ENCODE measurements around the gene RRBP1.

RRBP1 gene

DNA sequence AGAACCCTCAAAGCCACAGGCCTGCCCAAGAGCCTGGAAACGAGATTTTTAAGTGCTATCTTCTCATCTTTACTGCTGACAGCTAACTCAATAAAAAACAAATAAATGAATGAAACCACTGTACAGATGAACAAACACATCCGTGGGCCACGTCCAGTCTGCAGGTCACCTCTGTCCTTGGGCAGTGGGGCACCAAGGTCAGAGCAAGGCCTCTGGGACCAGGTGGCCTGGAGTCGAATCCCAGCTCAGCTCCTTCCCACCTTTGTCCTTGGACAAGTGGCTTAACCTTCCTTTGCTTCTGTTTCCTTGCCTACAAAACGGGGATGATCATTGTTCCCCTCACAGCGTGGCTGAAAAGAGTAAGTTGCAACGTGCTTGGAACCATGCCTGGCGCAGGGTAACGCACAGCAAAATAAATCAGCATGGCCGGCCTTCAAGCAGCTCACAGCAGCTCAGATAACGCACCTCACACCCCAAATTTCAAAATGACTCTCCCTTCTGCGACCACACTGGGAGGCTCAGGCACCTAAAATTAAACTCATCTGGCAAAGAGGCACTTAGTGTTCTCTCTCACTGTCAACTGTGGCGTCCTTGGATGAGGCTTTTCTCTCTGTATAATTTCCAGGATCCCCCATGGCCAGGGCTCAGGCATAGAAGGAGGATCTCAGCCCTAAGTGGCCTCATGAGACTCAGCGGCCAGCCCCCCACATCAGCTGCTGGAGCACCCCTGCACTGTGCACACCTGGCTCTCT lies 35.7 kb downstream of the RRBP1 start:
- no peak for DNase-seq

DNA sequence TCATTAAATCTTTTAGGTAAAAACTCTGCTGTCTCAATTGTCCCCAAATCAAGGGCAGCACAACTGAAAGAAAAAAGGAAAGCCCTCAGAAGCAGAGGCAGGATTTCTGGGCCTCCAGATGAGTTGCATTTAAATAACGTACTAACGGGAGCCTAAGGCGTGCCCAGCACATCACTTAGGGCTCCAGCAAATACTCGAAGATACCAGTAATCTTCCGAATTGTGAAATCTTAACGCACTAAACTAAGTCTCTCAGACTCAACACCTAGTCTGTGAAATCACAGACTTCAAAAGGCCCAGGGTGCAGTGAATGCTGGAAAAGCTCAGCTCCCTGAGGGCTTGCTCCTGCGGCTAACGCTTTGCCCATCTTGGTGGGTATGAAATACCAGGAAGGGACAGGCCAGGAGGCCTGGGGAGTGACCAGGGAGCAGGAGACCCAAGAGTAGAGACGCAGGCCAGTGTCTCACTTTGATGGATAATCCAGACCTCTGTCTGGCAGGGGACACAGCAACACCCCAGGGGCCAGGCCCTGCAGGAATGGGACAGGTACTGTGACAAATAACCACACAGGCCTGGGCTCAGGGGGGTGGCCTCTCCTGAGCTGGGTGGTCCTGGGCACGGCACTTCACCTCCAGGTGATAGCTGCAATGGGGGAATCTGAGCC lies 36.4 kb downstream of the RRBP1 start:
- DNase-seq = no peak

DNA sequence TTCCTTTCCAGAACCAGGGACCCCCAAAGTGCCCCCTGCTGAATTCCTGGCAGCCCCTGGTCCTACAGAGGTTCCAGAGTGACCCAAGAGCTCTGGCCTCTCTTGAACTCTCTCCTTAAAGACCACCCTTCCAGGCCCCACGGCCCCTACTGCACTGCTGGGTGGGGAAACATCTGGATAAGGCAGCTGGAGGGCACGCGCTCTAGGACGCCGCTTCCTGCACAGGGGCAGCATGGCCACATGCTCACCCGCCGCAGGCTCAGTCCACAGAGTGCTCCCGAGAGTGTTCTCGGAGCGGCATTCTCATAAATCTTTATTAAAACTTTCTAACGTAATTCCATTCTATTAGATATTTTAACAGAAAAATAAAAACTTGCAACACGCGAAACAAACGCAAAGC lies 37.0 kb downstream of the RRBP1 start:
- no peak for DNase-seq

DNA sequence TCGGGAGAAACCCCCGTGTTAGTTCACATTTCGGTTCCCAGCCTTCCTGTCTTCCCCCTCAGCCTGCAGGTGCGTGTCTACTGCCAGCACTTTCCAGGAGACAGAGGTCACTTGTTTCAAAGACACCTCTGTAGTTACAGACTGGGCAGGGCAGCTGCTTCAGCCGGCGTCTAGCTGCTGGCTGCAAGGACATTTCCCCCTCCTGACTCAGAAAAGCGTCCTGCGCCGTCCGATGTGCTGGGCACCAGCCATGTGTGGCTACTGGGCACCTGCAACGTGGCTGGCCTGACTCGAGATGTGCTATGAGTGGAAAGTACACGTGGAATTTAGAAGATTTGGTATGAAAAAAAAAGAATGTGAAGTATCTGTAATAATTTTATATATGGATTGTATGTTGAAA lies 37.6 kb downstream of the RRBP1 start:
- DNase-seq = no peak

DNA sequence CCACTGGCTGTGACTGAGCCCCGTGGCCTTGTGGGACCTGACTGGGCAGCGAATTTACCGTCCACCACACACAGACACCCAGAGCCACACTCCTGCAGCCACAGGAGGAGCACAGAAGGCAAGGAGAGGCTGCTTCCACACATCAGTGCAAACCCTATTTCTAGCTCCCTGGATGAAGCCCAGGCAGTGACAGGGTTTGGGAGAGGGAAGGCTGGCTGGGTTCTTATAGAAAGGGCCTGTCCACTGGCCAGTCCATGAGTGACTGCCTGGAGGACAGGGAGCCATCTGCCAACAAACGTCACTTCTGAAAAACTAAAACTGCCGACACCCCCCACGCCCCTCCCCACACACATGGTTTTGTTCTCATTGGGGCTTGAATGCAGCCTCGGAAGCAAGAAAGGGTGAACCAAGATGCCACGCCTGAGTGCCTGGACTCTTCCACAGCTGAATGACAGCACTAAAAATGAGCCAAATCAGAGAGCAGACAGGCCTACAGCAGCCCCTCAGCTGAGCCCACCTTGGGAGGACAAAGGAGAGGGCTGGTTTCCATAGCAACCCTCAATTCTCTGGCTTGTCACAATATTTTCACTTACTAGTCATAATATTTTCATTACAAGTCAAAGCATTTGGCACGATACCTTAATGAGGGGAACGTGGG lies 38.4 kb downstream of the RRBP1 start:
- no peak for DNase-seq

DNA sequence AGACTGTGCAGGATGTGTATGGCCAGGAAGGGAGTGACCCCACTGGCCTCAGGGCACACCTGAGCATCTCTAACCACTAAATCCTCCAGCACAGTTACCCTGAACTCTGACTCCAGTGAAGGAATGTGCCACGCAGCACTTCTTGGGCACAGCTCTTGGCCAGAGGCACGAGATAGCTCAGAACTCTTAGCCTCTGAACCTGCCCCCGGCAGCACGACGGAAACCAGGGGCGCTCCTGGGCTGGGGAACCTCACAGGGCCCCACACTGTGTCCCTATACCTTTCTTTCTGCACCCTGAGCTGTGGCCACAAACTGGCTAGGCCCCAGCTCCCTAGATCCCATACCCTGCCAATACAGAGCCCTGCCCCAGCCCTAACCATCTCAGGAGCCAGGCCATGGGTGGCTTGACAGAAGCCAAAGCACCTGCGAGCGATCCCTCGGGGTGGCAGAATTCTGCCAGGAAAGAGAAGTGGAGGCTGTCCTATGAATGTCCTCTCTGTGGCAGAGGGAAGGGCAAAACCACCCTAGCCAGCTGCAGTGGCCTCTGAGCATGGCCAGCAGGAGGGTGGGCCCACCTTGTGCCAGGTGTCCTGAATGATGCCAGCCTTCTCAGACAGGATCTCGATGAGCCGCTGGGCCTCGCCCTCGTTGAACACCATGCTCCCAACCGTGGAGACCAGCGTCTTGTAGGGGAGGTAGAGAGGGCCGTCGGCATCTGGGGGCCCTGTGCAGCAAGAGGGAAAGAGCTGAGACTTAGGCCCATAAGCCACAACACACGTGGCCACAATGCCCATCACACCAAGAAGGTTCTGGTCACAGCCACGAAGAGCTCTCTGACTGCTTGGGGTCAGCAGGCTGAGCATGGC lies 39.4 kb downstream of the RRBP1 start:
- no peak for DNase-seq

DNA sequence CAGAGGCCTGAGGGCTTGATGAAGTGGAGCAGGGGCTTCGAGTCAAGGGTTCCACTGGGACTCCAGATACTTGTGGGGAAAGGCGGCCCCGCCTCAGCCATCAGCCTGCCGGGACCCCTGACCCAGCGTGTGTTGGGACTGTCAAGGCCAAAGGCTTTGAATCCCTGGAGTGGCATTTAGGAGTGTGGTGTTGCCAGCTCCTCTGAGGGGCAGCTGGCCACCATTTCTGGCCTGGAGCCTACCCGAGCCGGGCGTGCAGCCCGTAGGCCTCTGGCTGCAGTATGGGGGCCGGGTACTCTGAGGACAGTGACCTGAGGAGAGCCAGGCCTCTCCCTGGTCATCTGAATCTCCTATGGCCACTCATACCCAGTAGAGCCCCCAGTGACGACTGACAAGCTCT lies 40.0 kb downstream of the RRBP1 start:
- DNase-seq = no peak

DNA sequence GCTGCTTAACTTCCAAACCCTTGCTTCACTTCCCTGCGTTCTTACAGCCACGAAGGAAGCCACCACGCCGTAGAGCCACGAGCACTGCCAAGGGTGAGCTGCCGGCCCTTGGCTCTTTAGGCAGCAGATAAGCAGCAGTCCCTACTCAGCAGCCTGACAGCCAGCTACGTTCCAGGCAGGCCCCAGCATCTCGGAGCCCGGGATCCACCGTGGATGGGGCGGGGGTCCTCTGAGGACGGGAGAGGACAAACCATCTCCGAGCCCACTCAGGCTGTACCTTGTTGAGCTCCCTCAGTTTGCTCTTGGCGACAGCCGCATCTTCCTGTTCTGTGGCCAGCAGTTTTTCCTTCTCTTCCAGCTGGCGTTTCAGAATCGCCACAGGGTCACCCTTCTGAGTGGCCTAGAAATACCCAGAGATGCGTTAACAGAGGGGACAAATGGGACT lies 40.5 kb downstream of the RRBP1 start:
- DNase-seq = no peak

DNA sequence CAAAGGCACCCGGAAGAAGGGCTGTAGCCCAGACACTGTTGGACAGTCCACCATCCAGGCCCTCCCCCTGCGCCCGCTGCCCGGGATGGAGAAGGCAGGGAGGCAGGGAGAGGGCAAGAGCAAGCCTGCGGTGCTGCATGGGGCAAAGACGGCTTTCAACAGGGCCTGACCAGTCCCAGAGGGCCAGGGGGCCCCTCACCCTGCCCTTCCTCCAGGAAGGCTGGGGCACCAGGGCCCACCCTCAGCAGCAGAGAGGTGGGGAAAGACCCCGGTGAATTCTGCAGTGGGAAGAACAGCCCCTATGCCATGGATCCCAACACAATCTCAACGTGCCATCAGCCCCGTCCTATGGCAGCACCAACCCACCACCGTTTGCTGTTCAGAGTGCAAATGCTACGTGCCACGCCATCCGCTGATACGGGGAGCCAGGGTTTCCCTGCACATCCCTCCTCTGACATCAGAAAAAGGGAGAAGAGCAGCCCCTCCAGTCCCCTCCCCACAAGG lies 41.1 kb downstream of the RRBP1 start:
- DNase-seq = no peak

DNA sequence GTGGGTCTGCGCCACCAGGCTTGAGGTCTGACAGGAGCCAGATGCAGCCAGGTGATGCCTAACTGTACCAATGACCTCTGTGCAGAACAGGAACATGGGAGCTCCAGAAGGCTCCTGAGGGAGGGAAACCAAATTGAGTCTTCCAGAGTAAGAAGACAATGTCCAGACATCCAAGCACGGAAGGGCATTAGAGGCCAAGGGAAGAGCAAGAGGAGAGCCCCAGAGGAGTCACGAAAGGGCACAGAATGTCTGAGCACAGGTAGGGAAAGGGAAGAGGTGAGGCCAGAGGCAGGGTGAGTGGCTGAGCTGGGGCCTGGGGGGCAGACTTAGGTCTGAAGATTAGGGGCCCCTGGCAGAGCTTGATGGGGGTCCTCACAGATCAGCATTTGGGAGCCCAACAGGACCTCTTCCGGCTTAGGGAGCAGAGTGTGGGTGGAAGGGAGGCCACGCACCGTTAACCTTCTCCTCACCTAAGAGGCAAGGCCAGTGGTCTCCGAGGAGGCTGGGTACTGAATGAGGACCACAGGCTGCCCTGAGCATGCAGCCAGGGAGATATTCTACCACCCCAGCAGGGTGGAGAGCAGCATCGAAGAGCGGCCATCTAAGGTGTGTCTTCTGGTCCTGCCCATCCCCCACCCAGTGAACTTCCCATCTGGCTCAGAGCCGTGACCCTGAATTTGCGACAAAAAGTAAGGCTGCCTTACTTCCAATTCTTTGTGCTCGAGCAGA lies 41.7 kb downstream of the RRBP1 start:
- DNase-seq = no peak

DNA sequence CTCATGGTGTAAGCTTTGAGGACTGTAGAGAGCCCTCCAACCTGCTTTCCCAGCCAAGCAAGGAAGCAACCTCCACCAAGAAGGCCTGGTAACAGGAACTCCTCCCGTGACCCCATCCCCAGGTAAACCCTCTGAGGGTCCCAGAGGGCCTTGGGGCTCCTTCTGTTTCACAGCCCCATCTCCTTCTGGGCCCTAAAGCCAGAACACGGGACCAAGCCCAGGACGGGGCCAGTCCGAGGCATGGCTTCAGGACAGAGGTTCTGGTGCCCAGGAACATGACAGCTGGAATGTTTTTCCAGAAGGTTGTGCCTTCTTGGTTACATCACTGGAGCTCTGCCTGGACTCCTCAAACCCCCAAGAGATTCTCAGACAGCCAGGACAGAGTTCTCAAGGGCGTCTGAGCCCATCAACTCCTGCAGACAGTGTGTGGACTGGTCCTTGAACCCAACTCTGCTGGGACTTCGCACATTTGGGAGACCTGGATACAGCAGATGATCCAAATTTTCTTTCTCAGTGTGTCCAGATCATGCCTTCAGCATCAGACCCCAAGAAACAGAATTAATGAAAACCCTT lies 43.1 kb downstream of the RRBP1 start:
- DNase-seq = no peak

DNA sequence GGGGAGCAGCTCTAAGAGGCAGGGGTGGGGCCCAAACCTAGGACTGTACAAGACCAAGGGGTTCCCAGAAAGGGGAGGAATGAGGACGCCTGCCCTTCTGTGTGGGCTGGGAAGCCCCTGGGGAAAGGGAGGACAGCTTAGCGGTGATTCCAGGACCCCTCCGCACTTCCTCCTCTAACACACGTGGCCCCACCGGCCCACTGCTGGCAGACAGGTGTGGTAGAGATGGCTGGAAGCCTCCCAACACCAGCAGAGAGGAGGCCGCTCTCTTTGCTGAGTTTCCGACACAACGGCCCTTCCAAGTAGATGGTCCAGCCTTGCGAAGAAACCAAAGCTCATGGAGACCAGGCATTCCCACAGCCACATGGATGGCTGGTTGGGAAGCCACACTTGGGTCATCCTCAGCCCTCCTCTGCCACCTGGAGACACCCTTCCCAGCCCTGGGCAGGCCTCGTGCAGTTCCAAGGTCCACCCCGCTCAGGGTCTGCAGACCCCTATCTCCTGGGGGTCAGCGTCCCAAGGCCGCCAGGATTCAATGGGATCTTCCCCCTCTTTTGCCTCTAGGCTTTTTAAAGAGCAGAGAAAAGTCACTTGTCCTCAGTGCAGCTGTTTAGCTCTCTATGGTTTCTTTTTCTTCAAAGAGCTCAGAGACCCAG lies 43.9 kb downstream of the RRBP1 start:
- DNase-seq = no peak

DNA sequence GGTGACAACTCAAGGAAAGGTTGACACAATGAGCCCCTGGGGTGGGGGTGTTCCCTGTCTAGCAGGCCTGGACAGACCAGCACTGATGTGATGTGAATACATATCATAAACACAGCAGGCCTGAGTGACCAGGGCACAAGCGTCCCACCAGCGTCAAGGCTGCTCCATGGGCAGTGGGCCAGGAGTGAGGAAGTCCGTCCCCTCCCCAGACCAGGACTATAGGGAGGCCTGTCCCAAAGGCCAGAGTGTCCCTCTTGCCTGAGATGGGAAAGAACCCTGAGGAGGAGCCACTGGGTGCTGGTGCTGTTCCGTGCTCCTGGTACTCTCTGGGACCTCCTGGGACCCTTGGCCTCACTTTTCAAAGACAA lies 44.6 kb downstream of the RRBP1 start:
- no peak for DNase-seq

DNA sequence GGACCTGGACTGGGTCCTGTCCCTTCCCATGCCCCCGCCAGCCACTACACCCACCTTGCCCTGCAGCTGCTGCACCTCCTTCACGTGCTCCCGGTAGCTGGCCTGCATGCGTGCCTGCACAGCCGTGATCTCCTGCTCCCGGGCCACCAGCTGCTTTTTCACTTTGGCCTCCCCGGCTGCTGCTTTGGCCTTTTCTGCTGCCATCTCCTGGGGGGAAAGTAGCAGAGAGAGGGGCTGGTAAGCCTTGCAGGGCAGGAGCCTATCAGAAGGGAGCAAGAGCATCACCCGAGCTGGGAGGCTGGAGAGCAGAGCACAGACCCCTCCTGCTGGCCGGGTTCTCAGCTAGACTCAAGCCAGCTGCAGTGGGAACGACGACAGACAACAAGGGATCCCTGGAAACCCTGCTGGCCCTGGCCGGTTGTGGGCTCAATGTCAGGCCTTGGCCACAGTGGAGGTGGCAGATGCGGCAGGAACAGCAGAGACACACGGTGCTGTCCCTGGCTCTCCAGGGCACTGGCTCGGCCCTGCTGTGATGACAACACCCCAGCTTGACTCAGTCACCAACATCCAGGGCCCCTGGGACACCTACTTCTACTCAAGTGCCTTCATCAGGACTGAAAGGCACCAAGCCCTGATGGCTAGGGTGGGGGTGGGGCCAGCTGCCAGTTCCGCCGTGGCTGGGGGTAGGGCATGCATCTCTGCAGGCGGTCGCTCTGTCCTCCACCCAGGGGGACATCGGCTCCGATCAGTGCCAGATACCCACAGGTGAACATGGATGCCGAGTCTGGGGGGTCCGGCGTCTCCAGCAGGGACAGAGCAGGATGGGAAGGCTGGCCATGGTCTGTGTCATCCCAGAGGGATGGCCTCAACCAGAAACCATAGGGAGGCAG lies 45.3 kb downstream of the RRBP1 start:
- DNase-seq = no peak

DNA sequence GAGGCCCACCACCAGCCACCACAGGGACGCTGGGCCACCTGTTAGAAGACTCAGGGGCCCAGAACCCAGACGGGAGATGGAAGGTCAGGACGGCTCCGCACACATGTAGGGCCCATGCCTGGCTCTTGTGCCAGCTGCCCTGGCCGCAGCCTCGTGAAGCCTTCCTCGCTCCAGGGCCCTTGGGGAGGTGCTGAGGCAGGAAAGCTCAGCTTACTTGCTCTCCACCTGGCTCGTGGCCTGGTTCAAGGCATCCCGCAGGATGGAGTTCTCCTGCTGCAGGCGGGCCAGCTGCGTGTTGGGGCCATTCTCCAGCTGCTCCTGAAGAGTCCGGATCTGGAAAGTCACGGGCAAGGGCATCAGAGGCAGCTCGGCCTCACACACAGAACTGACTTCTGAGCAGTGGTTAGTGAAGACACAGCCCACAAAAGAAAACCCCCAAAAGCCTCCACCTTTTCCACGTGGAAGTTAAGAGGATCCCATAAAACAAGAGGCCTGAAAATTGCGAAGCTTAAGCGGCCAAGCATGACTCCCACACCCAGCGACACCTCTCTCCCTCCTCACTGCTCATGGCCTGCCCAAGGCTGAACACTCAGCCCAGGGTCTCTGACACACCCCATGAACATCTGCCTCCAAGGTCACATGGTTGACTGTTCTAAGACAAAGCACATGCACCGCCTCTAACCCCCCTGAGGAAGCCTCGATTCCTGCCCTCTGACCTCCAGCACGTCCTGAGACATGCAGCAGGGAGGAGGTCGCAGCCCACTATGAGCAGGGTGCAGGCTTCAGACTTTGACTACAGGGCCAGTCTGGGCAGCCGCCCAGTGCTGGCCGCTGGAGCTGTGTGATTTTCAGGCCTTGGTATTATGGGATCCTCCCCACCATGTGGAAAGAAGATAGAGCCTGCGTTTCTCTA lies 46.5 kb downstream of the RRBP1 start:
- DNase-seq = no peak

DNA sequence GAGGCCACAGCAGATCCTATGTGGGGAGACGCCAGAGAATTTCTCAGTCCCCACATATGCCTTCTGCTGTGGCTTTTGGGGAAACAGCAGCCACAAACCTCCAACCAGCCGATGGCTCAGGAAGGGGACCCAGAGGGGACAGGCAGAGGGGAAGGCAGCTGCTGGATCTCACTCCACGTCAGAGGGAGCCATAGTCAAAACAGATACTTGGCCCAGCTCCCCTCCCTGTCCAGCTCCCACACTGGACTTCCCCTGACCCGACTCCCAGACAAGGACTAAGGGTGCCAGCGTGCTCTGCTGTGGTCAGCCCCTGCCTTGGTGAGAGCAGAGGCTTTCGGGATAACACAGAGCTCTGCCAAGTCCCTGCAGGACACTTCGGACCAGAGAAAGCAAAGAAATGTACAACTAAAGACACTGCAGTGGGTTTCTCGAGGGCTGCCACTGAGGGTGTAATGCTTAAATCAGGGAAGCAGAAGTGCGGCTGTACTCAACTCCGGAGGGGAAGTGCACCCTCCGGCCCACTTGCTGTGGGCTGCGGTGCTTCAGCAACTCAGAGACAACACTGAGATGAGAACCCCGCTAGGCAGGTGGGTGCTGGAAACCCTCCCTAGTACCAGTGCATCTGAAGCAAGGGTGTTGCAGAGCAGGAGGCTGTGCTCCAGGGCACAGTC lies 47.2 kb downstream of the RRBP1 start:
- no peak for DNase-seq

DNA sequence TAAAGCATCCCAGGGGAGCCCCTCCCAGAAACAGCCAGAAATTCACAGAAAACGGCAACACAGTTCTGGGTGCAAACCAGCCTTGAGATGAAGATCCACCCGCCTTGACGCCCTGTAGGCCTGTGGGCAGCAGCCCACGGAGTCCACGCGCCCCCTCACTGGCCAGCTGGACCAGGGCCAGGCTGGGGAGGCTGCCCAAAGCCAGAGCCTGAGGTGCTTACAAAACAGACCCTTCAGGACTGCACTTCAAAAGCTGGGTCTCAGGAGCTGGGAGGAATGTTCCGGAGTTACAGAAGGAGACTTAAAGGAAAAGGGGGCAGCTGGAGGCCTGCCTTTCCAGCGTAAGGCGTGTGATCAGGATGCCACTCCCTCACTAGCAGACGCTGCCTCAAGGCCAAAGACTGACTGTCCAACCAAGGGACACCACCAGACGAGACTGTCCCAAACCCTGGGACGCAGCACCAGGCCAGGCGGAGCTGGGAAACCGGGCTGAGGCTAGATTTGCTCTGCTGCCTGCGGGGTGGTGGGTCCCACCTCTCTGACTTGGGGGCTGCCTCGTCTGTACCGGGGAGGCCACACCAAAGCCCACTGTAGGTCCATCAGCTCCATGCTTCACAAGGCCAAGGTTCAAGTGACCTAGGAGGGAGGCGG lies 48.1 kb downstream of the RRBP1 start:
- no peak for DNase-seq

DNA sequence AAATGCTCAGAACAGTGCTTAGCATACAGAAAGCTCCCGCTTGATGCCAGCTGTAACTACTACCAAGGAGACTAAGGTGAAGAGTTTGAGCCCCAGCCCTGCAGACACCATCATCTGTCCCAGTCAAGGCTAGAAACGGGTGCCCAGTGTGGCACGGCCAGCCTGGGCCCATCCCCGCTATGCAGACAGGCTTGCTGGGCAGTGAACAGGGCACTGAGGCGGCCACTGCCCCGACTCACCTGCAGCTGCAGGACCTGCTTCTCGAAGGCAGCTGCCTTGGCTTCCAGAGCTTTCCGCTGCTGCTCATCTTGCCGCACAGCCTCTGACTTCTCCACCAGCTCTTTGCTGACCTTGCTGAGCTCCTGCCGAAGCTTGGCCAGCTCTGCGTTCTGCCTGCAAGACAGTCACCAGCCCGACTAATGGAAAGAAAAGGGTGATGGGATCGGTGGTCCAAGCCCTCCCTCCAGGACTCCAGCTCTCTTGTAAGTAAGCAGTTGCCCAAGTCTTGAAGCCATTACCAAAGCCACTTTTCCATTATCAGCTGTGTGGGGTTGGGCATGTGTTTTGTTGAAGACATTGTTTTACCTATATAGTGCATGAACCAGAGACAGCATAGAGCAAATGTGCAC lies 48.7 kb downstream of the RRBP1 start:
- DNase-seq = no peak
